HG03378 (cell line): ENCODE data around the gene LCP1.

Experiments used
- ATAC-seq: cut with Tn5 transposase; IDR thresholded peaks from one replicate; pipeline ENCODE4 v1.9.1; 2021; ENCODE audit warnings: mild to moderate bottlenecking, moderate library complexity; ENCODE audit not compliant: unreplicated experiment

The LCP1 gene

DNA sequence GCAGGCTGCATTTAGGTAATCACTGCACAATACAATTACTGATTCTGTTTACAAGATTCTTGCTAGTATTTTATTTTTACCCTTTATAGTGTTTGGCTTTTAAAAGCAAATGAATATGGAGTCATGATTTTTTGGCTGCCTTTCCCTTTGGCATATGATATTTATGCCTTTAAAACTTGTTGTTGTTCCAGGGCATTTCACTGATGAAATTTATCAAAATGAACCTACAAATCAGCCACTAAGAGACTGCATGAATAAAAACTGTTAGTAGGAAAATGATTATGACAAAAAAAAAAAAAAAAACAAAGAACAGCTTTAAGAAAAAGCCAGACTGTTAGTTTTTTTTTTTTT is 79.7 kb downstream of the LCP1 start:
- no peak for ATAC-seq

GRCh38 chr13:46101484-46102254 is 80.3 kb downstream of the LCP1 start:
- ATAC-seq = no peak

DNA sequence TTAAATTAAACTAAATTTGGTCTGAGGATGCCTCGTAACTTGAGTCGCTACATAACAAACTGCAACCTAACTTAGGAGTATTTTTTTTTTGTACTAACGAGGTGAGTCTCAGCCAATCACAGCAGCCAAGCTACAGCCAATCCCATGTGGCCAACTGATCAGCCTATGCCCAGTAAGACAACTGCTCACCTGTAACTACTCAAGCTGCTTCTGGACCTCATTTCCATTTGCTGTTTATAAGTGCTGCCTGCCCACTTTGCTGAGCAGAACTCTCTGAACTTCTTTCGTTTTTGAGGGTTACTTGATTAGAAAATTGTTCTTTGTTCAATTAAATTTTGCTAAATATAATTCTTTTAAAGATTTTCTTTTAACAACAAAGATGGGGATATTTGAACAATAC is 81.0 kb downstream of the LCP1 start:
- ATAC-seq = no peak

DNA sequence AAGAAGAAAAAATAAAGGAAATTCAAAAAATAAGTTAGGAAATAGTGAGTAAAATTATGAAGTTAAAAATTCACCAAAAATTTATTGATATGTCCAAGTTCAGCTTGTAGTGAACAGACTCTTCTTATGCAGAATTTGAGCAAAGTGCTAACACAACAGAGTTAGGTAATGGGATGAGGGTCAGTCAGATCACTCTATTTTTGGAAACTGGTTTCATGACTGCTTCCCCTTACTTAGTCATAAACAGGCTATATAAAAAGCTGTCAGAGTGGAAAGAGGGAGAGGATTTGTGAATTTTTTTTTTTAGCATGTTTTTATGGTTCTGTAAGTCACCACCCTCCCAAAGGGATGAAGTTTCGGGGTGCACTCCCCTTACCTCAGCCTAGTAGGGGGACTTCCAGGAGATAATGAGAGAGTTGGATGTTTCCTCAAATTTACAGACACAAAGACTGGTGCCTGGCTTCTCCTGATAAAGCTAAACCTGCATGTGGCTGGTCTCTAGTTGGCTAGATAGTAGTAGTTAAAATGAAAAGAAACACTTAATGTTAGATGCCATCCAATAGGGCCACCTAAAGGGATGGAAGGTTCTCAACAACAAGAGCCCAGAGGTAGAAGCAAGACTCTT is 81.7 kb downstream of the LCP1 start:
- ATAC-seq = no peak

DNA sequence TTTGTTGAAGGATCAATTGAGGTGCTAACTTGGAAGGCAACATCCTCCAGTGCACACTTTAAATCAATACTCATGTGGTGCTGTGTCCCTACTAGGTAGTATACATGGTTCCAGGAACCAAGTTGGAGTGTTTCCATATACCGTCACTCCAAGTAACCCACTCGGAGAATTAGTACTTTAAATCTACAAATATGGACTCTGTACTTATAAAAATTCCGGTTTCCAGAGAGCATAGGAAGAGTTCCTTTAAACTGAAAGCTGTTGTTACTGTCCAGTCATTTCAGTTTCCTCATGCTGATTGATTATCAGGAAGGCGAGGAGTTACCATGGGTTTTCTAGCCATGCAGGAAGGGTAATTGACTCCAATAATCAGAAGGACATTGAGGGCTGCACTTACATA is 84.3 kb downstream of the LCP1 start:
- no peak for ATAC-seq

DNA sequence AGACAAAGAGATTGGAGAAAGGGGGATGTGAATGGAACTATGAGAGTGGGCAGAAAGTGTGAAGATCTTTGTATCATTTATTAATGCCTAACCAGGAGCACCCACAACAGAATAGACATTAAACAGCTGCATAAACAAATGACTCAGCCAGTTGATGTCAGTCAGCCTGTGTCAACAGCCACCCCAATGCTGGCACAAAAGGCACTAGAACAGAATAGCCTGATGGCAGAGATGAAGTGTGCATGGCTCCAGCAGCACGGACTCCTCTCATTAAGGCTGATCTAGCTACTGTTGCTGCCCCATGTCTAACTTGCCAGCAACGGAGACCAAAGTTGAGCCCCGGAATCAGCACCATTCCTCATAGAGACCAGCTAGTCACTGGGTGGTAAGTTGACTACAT is 85.0 kb downstream of the LCP1 start:
- no peak for ATAC-seq

- ATAC-seq = no peak
Observed at GRCh38 chr13:46094478-46094877, 87.5 kb downstream of the LCP1 start.

DNA sequence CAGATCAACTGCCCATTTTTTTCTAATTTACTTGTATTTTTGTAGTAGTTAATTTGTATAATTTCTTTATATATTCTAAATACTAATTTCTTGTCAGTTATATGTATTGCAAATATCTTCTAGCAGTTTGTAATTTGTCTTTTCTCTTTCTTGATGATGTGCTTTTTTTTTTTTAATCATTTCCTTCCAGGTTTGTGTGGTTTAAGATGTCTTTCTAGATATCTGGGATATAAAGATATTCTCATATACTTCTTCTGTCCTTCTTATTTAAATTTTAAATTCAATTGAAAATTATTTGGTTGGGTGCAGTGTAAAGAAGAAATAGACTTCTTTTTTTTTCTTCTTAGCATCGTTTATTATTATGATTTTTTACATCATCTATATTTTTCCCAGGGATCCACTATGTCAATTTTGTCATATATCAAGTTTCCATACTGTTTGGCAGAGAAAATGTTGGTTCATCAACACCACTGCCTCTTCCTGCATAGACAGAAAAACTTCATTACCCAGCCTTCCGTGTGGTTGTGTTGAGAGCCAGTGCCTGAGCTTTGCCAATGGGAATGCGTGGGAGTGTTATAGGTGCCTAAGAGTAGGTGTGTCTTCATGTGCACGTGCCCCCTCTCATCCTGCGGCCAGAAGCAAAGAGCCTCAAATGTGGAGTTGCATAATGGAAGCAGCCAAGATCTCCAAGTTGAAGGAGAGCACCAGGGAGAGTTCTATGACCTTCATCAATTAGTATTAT is 93.0 kb downstream of the LCP1 start:
- no peak for ATAC-seq

DNA sequence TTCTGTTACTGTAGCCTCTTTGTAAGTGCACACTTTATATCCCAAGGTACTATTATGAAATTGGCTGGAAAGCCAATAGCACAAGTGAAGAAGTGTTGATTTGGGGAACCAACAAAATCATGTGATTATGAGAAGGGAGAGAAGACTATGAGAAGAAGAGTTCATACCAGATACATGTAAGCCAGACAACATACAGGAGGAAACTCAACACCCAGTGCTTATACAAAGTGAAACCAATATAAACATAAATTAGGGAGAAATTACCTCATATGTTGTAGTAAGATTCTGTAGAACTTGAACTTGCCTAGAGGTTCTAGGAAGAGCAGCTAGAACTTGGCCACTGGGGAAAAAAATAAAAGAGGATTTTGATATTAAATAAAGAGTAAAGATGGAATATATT is 94.5 kb downstream of the LCP1 start:
- ATAC-seq = no peak

DNA sequence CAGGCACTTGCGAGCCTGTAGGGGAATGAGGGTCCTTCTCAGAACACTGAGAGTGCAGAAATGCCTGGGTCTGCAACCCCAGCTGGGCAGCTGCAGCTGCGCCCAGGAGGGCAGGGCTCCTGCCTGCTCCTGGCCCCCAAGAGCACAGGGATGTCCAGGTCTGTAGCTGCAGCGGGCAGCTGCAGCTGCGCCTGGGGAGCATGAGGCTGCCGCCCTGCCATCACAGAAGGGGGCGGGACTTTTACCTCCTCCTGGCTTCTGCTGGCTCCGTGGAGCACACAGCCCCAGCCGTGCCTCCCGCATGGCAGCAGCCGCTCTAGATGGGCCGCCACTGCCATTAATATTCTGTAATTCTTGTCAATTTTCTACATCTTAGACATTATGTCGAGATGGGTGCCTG is 95.0 kb downstream of the LCP1 start:
- no peak for ATAC-seq

GRCh38 chr13:46086421-46086922 is 95.5 kb downstream of the LCP1 start:
- no peak for ATAC-seq

DNA sequence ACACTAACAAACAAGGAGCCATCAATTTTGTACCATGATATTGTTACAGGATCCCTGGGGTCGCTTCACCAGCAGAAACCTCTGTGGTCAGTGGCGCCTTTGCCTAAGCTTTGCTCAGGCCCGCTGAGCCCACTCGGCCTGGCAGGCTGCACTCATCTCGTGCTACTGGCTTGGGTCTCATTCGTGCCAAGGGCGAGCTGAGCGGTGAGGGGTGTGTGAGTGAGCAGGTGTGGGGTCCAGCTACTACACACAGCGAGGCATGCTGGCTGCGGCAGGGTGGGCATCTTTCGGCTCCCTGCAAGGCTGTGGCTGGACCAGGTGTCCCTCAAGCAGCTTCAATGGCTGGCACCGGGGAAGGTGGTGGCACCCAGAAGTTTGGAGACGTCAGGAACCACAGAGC is 96.2 kb downstream of the LCP1 start:
- no peak for ATAC-seq

GRCh38 chr13:46082324-46082723 is 99.7 kb downstream of the LCP1 start:
- ATAC-seq = no peak

GRCh38 chr13:46079770-46080169 is 102.2 kb downstream of the LCP1 start:
- no peak for ATAC-seq

GRCh38 chr13:46077265-46077664 is 104.7 kb downstream of the LCP1 start:
- no peak for ATAC-seq

- ATAC-seq = no peak
Observed at GRCh38 chr13:46076827-46077226, 105.2 kb downstream of the LCP1 start.
